Measurements from ENCODE around the gene MED15.

Gene MED15

GRCh38 chr22:20636945-20637344, 129.5 kb downstream of the MED15 start:
- FAIRE-seq (no peak), DNase-seq (ENCODE audit: insufficient read length, low spot score) (no peak)
- TF ChIP-seq TAF1 (IDR thresholded peaks at IDR 0.05; ENCODE audit: low read depth, low read length) (no peak), PAX5 (IDR thresholded peaks at IDR 0.05; ENCODE audit: insufficient read depth, low read length, severe bottlenecking) (no peak), POLR2A (IDR thresholded peaks at IDR 0.05; ENCODE audit: low read depth, low read length) (no peak), POLR2AphosphoS5 (IDR thresholded peaks at IDR 0.05; ENCODE audit: low read depth, low read length) (no peak), SPI1 (IDR thresholded peaks at IDR 0.05; ENCODE audit: low read depth, low read length) (no peak), POU2F2 (IDR thresholded peaks at IDR 0.05; ENCODE audit: low read depth, low read length) (no peak)
